ENCODE measurements around the gene CES4A.
"Not testable (repeated sequence)": the region's sequence is repeated elsewhere in the genome, so short reads cannot be mapped to it uniquely, and the experiment has no call there.

CES4A gene

GRCh38 chr16:67027046-67027445 lies 38.7 kb downstream of the CES4A start:
- DNase-seq: no peak
- TF ChIP-seq POLR2A (IDR thresholded peaks at IDR 0.05; ENCODE audit: low read length) (no peak), GATA1 (IDR thresholded peaks at IDR 0.05; ENCODE audit: low read depth, low read length) (no peak)

DNA sequence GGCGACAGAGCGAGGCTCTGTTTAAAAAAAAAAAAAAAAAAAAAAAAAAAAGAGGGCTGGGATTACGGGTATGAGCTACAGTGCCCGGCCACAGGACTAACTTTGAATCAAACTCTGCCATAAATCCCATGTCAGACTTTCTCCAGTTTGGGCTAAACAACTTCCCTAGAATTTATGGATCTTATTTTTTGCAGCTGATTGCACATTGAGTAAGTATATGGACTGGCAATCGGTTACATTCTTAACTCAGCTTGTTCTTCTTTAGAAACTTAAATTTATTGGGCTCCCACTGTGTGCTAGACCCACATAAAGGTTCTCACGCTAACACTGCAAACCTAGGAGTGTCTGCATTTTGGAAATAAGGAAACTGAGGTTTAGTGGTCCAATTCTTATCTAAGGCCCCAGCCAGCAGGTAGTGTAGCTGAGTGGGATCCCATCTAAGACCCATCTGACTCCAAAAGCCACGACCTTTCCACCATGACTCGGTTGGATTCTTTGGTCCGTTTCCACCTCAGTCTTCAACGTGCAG lies 39.8 kb downstream of the CES4A start:
- TF ChIP-seq POLR2A (IDR thresholded peaks at IDR 0.05; ENCODE audit: low read length) (no peak), GATA1 (IDR thresholded peaks at IDR 0.05; ENCODE audit: low read depth, low read length) (no peak)
- no peak for DNase-seq

DNA sequence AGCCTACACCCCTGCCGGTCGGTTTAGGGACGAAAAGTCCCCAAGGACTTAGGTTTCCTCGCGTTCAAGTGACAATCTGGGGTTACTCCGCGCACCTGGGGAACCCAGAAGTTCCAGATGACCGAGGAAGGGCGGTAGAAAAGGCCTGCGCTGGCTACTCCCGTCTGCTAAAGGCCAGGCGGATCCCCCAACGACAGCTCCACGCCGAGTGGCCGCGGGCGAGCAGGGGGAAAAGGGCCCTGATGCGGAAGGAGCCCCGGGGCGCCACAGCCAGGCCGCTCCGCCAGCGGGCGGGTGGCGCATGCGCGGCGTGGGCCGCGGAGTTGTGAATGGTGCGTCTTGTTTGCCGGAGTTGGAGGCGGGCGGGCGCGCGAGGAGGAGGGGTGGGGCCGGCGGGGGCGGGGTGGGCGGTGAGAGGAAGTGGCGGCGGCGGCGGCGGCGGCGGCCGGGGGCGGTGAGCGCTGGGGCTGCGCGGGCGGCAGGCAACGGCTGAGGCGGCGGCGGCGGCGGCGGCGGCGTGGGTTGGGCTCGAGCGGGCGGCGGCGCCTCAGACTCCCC lies 40.4 kb downstream of the CES4A start, which contains the start of gene CBFB:
Gene CBFB, plus strand, starts transcription at position 454 of the 558 bp plus-strand sequence. CDS start 259 bp downstream, outside the sequence.
- TF ChIP-seq GATA1 (IDR thresholded peaks at IDR 0.05; ENCODE audit: low read depth, low read length) (no peak), POLR2A (IDR thresholded peaks at IDR 0.05; ENCODE audit: low read length) (peak; percentile 74)
- peak; percentile 86 to 91 for DNase-seq

- DNase-seq: peak; percentile 82 to 83
- TF ChIP-seq POLR2A (IDR thresholded peaks at IDR 0.05; ENCODE audit: low read length) (no peak), GATA1 (IDR thresholded peaks at IDR 0.05; ENCODE audit: low read depth, low read length) (peak; percentile 19)
Measured at GRCh38 chr16:67029254-67030096, 41.1 kb downstream of the CES4A start.

DNA sequence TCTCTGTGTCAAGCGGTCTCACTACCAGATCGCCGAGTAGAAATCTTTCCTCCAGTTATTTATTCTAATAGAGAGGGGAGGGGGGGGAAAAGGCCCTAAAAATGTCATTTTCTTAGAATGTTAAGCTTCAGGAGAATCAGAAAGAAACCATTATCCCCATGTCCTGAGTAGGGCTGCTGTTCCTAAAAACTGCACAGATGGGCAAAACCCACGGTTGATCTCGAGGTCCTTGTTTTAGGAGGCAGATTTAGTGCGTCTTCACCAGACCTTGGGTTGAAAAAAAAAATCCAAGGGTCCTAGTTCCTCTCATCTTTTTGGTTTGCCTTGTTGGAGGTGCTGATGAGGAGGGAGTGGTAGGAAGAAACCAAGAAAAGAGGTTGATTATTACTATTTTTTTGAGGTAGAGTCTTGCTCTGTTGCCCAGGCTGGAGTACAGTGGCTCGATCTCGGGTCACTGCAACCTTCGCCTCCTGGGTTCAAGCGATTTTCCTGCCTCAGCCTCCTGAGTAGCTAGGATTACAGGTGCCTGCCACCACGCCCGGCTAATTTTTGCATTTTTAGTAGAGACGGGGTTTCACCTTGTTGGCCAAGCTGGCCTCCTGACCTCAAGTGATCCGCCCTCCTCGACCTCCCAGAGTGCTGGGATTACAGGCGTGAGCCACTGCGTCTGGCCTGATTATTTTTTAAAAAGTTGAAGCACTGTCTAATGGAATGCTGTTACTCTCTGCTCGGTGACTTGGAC lies 42.0 kb downstream of the CES4A start:
- TF ChIP-seq POLR2A (IDR thresholded peaks at IDR 0.05; ENCODE audit: low read length) (no peak), GATA1 (IDR thresholded peaks at IDR 0.05; ENCODE audit: low read depth, low read length) (no peak)
- DNase-seq: no peak

- no peak for DNase-seq
Measured at GRCh38 chr16:67034487-67034886, 46.1 kb downstream of the CES4A start.

GRCh38 chr16:67035364-67035763 lies 47.0 kb downstream of the CES4A start:
- TF ChIP-seq POLR2A (IDR thresholded peaks at IDR 0.05; ENCODE audit: low read length): no peak
- no peak for DNase-seq

More at GRCh38 chr16:67034487-67034886, 46.1 kb downstream of the CES4A start:
- TF ChIP-seq GATA1 (IDR thresholded peaks at IDR 0.05; ENCODE audit: low read depth, low read length) (no peak), POLR2A (IDR thresholded peaks at IDR 0.05; ENCODE audit: low read length) (no peak)

GRCh38 chr16:67036323-67036741 lies 47.9 kb downstream of the CES4A start:
- no peak for DNase-seq
- no peak for TF ChIP-seq POLR2A (IDR thresholded peaks at IDR 0.05; ENCODE audit: low read length)

- no peak for TF ChIP-seq POLR2A (IDR thresholded peaks at IDR 0.05; ENCODE audit: low read length)
- no peak for TF ChIP-seq GATA1 (IDR thresholded peaks at IDR 0.05; ENCODE audit: low read depth, low read length)
- no peak for DNase-seq
Measured at GRCh38 chr16:67039260-67040020, 51.1 kb downstream of the CES4A start.

GRCh38 chr16:67040166-67040565 lies 51.8 kb downstream of the CES4A start:
- no peak for DNase-seq
- no peak for TF ChIP-seq POLR2A (IDR thresholded peaks at IDR 0.05; ENCODE audit: low read length)
- TF ChIP-seq GATA1 (IDR thresholded peaks at IDR 0.05; ENCODE audit: low read depth, low read length): no peak

GRCh38 chr16:67040906-67041305 lies 52.5 kb downstream of the CES4A start:
- TF ChIP-seq POLR2A (IDR thresholded peaks at IDR 0.05; ENCODE audit: low read length) (no peak), GATA1 (IDR thresholded peaks at IDR 0.05; ENCODE audit: low read depth, low read length) (no peak)
- DNase-seq: no peak

GRCh38 chr16:67041520-67041919 lies 53.1 kb downstream of the CES4A start:
- not testable (repeated sequence) for DNase-seq

DNA sequence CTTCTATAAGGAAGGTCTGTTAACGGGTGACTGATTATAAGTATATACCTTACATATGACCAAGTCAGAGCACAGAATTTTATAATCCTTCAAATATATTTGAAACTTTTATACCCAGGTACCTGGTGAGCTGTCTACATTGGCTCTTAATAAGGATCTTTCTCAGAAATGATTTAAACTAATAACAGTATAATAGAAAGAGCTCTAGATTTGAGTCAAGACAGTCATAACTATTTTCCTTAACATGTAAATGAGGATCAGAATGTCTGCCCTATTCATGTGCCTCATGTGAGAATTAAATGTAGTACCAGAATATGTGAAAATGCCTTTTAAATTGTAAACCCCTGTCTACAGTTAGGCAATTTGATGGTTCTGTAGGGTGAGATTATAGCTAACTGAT lies 55.0 kb downstream of the CES4A start:
- no peak for DNase-seq
- no peak for TF ChIP-seq GATA1 (IDR thresholded peaks at IDR 0.05; ENCODE audit: low read depth, low read length)
- TF ChIP-seq POLR2A (IDR thresholded peaks at IDR 0.05; ENCODE audit: low read length): no peak

Data from erythroblast (primary cell).